GM23338 (cell line): ENCODE results near the gene RAB30. TPM values are rescaled to one million over a fixed set of nuclear protein-coding genes. Genes with fewer than 3 reads are reported as not detected.

Source experiments
- ATAC-seq: fragments of 200-7000 bp; cut with Tn5 transposase; 3 replicates; pipeline ENCODE4 v1.9.1; 2020
- DNase-seq: peaks from one replicate; pipeline ENCODE4 v3.0.0-alpha.2; 2015; ENCODE audit warnings: low spot score
- H2AFZ ChIP-seq: fragments of 200-600 bp; sonication (generic); 2 replicates; pipeline ENCODE4 v1.8.0; 2016; ENCODE audit warnings: antibody characterized with exemption, mild to moderate bottlenecking, moderate library complexity
- H3F3A ChIP-seq: fragments of 200-600 bp; sonication (generic); replicated peaks from 2 replicates; pipeline ENCODE4 v1.8.0; 2017; ENCODE audit warnings: antibody characterized with exemption, mixed run types, low read depth
- H3K27ac ChIP-seq: fragments of 200-600 bp; sonication (generic); 2 replicates; pipeline ENCODE4 v1.6.1; 2016; ENCODE audit warnings: low read depth
- H3K27me3 ChIP-seq: fragments of 200-600 bp; sonication (generic); 2 replicates; pipeline ENCODE4 v1.8.0; 2016; ENCODE audit warnings: mild to moderate bottlenecking, mixed run types, moderate library complexity; ENCODE audit not compliant: insufficient read depth
- H3K36me3 ChIP-seq: fragments of 200-600 bp; sonication (generic); 2 replicates; pipeline ENCODE4 v1.8.0; 2016; ENCODE audit warnings: mild to moderate bottlenecking; ENCODE audit not compliant: insufficient read depth
- H3K4me1 ChIP-seq: fragments of 200-600 bp; sonication (generic); 2 replicates; pipeline ENCODE4 v1.8.0; 2016; ENCODE audit warnings: mild to moderate bottlenecking, moderate library complexity; ENCODE audit not compliant: insufficient read depth
- H3K4me2 ChIP-seq: fragments of 200-600 bp; sonication (generic); 2 replicates; pipeline ENCODE4 v1.7.1; 2017; ENCODE audit warnings: mixed run types
- H3K4me3 ChIP-seq: fragments of 200-600 bp; sonication (generic); 2 replicates; pipeline ENCODE4 v1.6.1; 2016; ENCODE audit warnings: mixed run types
- H3K79me2 ChIP-seq: fragments of 200-600 bp; sonication (generic); replicated peaks from 2 replicates; pipeline ENCODE4 v1.8.0; 2017; ENCODE audit warnings: mild to moderate bottlenecking; ENCODE audit not compliant: insufficient read depth
- H3K9me2 ChIP-seq: fragments of 200-600 bp; sonication (generic); 2 replicates; pipeline ENCODE4 v1.8.0; 2017; ENCODE audit not compliant: insufficient read depth
- H4K20me1 ChIP-seq: fragments of 200-600 bp; sonication (generic); replicated peaks from 2 replicates; pipeline ENCODE4 v1.8.0; 2017; ENCODE audit warnings: mild to moderate bottlenecking; ENCODE audit not compliant: insufficient read depth
- H3K27ac Mint-ChIP-seq: 2 replicates; pipeline ENCODE4 v1.8.0; 2020; ENCODE audit warnings: inconsistent platforms, mild to moderate bottlenecking, moderate library complexity, mixed read lengths
- H3K27me3 Mint-ChIP-seq: 3 replicates; pipeline ENCODE4 v1.8.0; 2022; ENCODE audit warnings: low read depth, mild to moderate bottlenecking, moderate library complexity, mixed read lengths, inconsistent platforms; ENCODE audit not compliant: insufficient read depth, poor library complexity
- H3K36me3 Mint-ChIP-seq: 3 replicates; pipeline ENCODE4 v1.8.0; 2021; ENCODE audit warnings: low read depth, mild to moderate bottlenecking, inconsistent platforms, moderate library complexity, mixed read lengths
- H3K4me1 Mint-ChIP-seq: 3 replicates; pipeline ENCODE4 v1.8.0; 2020; ENCODE audit warnings: mild to moderate bottlenecking, inconsistent platforms, mixed read lengths
- H3K4me3 Mint-ChIP-seq: 3 replicates; pipeline ENCODE4 v1.8.0; 2021; ENCODE audit warnings: moderate library complexity, mild to moderate bottlenecking, inconsistent platforms, mixed read lengths
- H3K9me3 Mint-ChIP-seq: 3 replicates; pipeline ENCODE4 v1.8.0; 2020; ENCODE audit warnings: moderate library complexity, mild to moderate bottlenecking, inconsistent platforms, mixed read lengths
- CREB1 ChIP-seq: fragments of 250-450 bp; sonication (Bioruptor Pico); IDR thresholded peaks from 2 replicates; pipeline ENCODE4 v1.5.0; 2020; ENCODE audit warnings: low read depth, mild to moderate bottlenecking, moderate library complexity
- EZH2 ChIP-seq: fragments of 200-600 bp; sonication (generic); IDR thresholded peaks from one replicate; pipeline ENCODE4 v1.8.0; 2017; ENCODE audit warnings: antibody characterized with exemption, mild to moderate bottlenecking, low read depth; ENCODE audit not compliant: unreplicated experiment
- EZH2phosphoT487 ChIP-seq: fragments of 200-600 bp; sonication (generic); IDR thresholded peaks from one replicate; pipeline ENCODE4 v1.8.1; 2018; ENCODE audit warnings: antibody characterized with exemption; ENCODE audit not compliant: unreplicated experiment
- JUNB ChIP-seq: IDR thresholded peaks from one replicate; pipeline ENCODE4 v1.6.1; 2016; ENCODE audit warnings: antibody characterized with exemption; ENCODE audit not compliant: unreplicated experiment
- NANOG ChIP-seq: IDR thresholded peaks from 2 replicates; pipeline ENCODE4 v1.6.1; 2016; ENCODE audit warnings: antibody characterized with exemption, borderline replicate concordance
- POLR2AphosphoS5 ChIP-seq: IDR thresholded peaks from 2 replicates; pipeline ENCODE4 v1.6.1; 2016; ENCODE audit warnings: antibody characterized with exemption, low read depth
- STAT1 ChIP-seq: IDR thresholded peaks from one replicate; pipeline ENCODE4 v1.6.1; 2016; ENCODE audit warnings: antibody characterized with exemption; ENCODE audit not compliant: unreplicated experiment
- ZNF114 ChIP-seq: fragments of 250-450 bp; sonication (Bioruptor Pico); IDR thresholded peaks from 2 replicates; pipeline ENCODE4 v1.5.0; 2020; ENCODE audit warnings: mild to moderate bottlenecking, moderate library complexity
- ZNF331 ChIP-seq: fragments of 250-450 bp; sonication (Bioruptor Pico); IDR thresholded peaks from 2 replicates; pipeline ENCODE4 v1.5.0; 2020; ENCODE audit warnings: low read depth, mild to moderate bottlenecking, moderate library complexity
- polyA plus RNA-seq: library from polyadenylated mRNA; unstranded; fragments of >200 nt; fragmentation: Nextera tagmentation; extraction: Ambion mirVana; gene quantifications from 2 replicates; pipeline ENCODE4 v1.2.1, GENCODE V29; 2016
- total RNA-seq: library from RNA; depleted of rRNA; stranded (reverse); fragments of >200 nt; shearing (Covaris generic); gene quantifications from 2 replicates; pipeline ENCODE4 v1.2.3, GENCODE V29; 2014
- TF ChIP-seq, protein P1 (sequence below): IDR thresholded peaks from one replicate; pipeline ENCODE4 v1.6.1; 2018; ENCODE audit warnings: antibody characterized with exemption; ENCODE audit not compliant: unreplicated experiment
- TF ChIP-seq, protein P2 (sequence below), 2 experiments: fragments of 200-600 bp in 1 of 2; sonication (generic) in 1 of 2; conservative IDR thresholded peaks; 2 replicates each; pipeline versions ENCODE4 v1.5.1 to v1.6.1; 2016 to 2017; ENCODE audit warnings: antibody characterized with exemption in 2 of 2, low read depth in 2 of 2, mild to moderate bottlenecking in 2 of 2, moderate library complexity in 1 of 2
- TF ChIP-seq, protein P3 (sequence below): fragments of 250-450 bp; sonication (Bioruptor Pico); IDR thresholded peaks from 2 replicates; pipeline ENCODE4 v1.5.0; 2020; ENCODE audit warnings: mild to moderate bottlenecking, moderate library complexity
- TF ChIP-seq, protein P4 (sequence below): IDR thresholded peaks from 2 replicates; pipeline ENCODE4 v1.6.1; 2016; ENCODE audit warnings: antibody characterized with exemption

RAB30 gene
- total and polyA plus RNA-seq, 2 experiments from 2014 or later = 3.3 to 6.6 TPM

DNA sequence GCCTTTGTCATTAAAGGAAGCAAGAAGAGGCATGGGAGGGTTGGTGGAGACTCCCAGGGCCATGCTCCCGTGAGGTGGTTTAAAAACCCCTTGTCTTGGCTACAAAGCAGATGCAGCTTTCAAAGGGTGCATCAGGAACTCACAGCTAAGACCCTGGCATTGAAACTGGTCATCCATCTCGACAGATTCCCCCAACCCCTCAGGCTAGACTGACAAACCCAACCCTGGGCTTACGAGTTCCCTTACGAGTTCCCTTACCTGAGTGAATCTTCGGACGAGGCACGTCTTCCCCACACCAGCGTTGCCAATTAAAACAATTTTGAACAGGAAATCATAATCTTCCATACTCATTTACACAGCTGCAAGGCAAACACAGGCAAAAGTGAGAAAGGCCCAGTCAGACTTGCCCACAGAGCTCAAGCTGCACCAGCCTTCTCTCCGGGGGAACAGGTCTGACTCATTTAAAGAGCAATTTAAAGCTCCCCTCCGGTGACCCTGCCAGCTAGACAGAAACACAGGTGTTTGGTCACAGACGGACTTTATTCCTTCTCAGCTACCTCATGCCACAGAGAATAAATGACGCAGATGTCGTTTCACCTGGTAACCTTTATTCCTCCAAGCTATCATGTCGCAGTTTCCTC lies 74.6 kb downstream of the RAB30 start:
- Mint-ChIP-seq H3K4me1 (peaks cover 9% of the 10 kb centered on the region), H3K9me3 (no peaks in the 10 kb centered on the region), H3K27me3 (peaks cover 6% of the 10 kb centered on the region), H3K27ac (peak overlapping the region; percentile 55; the same call in 1 of the 2 replicates), H3K4me3 (no peak overlapping the region), H3K36me3 (no peaks in the 10 kb centered on the region)
- TF ChIP-seq NANOG = no peak
- no peak for TF ChIP-seq EZH2phosphoT487
- TF ChIP-seq, protein P1, sequence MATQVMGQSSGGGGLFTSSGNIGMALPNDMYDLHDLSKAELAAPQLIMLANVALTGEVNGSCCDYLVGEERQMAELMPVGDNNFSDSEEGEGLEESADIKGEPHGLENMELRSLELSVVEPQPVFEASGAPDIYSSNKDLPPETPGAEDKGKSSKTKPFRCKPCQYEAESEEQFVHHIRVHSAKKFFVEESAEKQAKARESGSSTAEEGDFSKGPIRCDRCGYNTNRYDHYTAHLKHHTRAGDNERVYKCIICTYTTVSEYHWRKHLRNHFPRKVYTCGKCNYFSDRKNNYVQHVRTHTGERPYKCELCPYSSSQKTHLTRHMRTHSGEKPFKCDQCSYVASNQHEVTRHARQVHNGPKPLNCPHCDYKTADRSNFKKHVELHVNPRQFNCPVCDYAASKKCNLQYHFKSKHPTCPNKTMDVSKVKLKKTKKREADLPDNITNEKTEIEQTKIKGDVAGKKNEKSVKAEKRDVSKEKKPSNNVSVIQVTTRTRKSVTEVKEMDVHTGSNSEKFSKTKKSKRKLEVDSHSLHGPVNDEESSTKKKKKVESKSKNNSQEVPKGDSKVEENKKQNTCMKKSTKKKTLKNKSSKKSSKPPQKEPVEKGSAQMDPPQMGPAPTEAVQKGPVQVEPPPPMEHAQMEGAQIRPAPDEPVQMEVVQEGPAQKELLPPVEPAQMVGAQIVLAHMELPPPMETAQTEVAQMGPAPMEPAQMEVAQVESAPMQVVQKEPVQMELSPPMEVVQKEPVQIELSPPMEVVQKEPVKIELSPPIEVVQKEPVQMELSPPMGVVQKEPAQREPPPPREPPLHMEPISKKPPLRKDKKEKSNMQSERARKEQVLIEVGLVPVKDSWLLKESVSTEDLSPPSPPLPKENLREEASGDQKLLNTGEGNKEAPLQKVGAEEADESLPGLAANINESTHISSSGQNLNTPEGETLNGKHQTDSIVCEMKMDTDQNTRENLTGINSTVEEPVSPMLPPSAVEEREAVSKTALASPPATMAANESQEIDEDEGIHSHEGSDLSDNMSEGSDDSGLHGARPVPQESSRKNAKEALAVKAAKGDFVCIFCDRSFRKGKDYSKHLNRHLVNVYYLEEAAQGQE = no peak
- TF ChIP-seq ZNF114 (CRISPR knock-in tag) = no peak
- TF ChIP-seq POLR2AphosphoS5 = no peak
- no peak for TF ChIP-seq STAT1
- TF ChIP-seq ZNF331 (CRISPR knock-in tag) = no peak
- TF ChIP-seq, protein P2, sequence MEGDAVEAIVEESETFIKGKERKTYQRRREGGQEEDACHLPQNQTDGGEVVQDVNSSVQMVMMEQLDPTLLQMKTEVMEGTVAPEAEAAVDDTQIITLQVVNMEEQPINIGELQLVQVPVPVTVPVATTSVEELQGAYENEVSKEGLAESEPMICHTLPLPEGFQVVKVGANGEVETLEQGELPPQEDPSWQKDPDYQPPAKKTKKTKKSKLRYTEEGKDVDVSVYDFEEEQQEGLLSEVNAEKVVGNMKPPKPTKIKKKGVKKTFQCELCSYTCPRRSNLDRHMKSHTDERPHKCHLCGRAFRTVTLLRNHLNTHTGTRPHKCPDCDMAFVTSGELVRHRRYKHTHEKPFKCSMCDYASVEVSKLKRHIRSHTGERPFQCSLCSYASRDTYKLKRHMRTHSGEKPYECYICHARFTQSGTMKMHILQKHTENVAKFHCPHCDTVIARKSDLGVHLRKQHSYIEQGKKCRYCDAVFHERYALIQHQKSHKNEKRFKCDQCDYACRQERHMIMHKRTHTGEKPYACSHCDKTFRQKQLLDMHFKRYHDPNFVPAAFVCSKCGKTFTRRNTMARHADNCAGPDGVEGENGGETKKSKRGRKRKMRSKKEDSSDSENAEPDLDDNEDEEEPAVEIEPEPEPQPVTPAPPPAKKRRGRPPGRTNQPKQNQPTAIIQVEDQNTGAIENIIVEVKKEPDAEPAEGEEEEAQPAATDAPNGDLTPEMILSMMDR (conservative IDR thresholded peaks at IDR 0.05; ENCODE audit: low read depth in 2 of 2) = no peak
- TF ChIP-seq, protein P3, sequence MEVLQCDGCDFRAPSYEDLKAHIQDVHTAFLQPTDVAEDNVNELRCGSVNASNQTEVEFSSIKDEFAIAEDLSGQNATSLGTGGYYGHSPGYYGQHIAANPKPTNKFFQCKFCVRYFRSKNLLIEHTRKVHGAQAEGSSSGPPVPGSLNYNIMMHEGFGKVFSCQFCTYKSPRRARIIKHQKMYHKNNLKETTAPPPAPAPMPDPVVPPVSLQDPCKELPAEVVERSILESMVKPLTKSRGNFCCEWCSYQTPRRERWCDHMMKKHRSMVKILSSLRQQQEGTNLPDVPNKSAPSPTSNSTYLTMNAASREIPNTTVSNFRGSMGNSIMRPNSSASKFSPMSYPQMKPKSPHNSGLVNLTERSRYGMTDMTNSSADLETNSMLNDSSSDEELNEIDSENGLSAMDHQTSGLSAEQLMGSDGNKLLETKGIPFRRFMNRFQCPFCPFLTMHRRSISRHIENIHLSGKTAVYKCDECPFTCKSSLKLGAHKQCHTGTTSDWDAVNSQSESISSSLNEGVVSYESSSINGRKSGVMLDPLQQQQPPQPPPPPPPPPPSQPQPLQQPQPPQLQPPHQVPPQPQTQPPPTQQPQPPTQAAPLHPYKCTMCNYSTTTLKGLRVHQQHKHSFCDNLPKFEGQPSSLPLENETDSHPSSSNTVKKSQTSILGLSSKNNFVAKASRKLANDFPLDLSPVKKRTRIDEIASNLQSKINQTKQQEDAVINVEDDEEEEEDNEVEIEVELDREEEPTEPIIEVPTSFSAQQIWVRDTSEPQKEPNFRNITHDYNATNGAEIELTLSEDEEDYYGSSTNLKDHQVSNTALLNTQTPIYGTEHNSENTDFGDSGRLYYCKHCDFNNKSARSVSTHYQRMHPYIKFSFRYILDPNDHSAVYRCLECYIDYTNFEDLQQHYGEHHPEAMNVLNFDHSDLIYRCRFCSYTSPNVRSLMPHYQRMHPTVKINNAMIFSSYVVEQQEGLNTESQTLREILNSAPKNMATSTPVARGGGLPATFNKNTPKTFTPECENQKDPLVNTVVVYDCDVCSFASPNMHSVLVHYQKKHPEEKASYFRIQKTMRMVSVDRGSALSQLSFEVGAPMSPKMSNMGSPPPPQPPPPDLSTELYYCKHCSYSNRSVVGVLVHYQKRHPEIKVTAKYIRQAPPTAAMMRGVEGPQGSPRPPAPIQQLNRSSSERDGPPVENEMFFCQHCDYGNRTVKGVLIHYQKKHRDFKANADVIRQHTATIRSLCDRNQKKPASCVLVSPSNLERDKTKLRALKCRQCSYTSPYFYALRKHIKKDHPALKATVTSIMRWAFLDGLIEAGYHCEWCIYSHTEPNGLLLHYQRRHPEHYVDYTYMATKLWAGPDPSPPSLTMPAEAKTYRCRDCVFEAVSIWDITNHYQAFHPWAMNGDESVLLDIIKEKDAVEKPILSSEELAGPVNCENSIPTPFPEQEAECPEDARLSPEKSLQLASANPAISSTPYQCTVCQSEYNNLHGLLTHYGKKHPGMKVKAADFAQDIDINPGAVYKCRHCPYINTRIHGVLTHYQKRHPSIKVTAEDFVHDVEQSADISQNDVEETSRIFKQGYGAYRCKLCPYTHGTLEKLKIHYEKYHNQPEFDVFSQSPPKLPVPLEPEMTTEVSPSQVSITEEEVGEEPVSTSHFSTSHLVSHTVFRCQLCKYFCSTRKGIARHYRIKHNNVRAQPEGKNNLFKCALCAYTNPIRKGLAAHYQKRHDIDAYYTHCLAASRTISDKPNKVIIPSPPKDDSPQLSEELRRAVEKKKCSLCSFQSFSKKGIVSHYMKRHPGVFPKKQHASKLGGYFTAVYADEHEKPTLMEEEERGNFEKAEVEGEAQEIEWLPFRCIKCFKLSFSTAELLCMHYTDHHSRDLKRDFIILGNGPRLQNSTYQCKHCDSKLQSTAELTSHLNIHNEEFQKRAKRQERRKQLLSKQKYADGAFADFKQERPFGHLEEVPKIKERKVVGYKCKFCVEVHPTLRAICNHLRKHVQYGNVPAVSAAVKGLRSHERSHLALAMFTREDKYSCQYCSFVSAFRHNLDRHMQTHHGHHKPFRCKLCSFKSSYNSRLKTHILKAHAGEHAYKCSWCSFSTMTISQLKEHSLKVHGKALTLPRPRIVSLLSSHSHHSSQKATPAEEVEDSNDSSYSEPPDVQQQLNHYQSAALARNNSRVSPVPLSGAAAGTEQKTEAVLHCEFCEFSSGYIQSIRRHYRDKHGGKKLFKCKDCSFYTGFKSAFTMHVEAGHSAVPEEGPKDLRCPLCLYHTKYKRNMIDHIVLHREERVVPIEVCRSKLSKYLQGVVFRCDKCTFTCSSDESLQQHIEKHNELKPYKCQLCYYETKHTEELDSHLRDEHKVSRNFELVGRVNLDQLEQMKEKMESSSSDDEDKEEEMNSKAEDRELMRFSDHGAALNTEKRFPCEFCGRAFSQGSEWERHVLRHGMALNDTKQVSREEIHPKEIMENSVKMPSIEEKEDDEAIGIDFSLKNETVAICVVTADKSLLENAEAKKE (CRISPR knock-in tag) = no peak
- no peak for TF ChIP-seq JUNB
- TF ChIP-seq, protein P4, sequence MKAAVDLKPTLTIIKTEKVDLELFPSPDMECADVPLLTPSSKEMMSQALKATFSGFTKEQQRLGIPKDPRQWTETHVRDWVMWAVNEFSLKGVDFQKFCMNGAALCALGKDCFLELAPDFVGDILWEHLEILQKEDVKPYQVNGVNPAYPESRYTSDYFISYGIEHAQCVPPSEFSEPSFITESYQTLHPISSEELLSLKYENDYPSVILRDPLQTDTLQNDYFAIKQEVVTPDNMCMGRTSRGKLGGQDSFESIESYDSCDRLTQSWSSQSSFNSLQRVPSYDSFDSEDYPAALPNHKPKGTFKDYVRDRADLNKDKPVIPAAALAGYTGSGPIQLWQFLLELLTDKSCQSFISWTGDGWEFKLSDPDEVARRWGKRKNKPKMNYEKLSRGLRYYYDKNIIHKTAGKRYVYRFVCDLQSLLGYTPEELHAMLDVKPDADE = no peak
- TF ChIP-seq CREB1 (CRISPR knock-in tag) = no peak
- no peak for TF ChIP-seq EZH2
- Histone ChIP-seq H3K79me2 (no peaks in the 10 kb centered on the region), H3K27ac (no peak overlapping the region), H4K20me1 (no peaks in the 10 kb centered on the region; the same call in 1 of the 2 replicates), H3K36me3 (no peaks in the 10 kb centered on the region), H3K27me3 (no peaks in the 10 kb centered on the region), H3F3A (no peaks in the 10 kb centered on the region), H3K9me2 (no peaks in the 10 kb centered on the region), H2AFZ (no peak overlapping the region), H3K4me3 (no peak overlapping the region), H3K4me2 (no peak overlapping the region), H3K4me1 (no peaks in the 10 kb centered on the region; the same call in 1 of the 2 replicates)
- DNase-seq (no peak), ATAC-seq (no peak)
